Esophagus squamous epithelium (tissue), 4 donors: ENCODE measurements around the gene ROCK2.

ENCODE experiments used
- POLR2A ChIP-seq, 4 donors: fragments of 450-650 bp; IDR thresholded peaks; one replicate each; pipeline ENCODE4 v1.6.1; 2017; ENCODE audit warnings: antibody characterized with exemption in 4 of 4, mild to moderate bottlenecking in 4 of 4, moderate library complexity in 3 of 4
- TF ChIP-seq, protein P1 (sequence below), 6 experiments: fragments of 450-650 bp in 4 of 6; fragments of 200-600 bp in 2 of 6; sonication (generic) in 2 of 6; IDR thresholded peaks; one replicate each; pipeline ENCODE4 v1.5.1; 2016 to 2019; ENCODE audit warnings: antibody characterized with exemption in 6 of 6, mild to moderate bottlenecking in 4 of 6, moderate library complexity in 4 of 6

DNA sequence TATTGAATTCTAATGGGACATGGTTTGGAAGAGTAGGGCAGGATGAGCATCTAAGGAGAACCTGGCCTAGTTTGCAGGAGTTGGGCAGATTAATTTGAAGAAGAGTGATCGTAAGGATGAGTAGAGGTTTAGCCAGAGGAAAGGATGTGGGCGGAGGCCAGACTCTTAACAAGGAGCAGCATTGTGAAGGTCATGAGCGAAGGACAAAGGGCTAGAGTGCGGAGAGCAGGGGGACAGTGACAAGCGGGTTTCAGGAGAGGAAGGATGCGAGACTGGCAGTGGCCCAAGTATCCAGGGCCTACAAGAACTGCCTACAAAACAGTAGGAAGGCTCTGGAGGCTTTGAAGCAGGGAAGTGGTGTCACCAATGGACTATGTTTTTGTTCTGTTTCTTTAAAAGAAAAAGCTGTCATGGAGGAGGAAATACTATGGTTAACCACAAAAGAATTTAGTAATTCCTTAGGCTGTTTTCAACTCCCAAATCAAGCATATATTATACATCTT is 169.1 kb downstream of the ROCK2 start:
- TF ChIP-seq, protein P1, sequence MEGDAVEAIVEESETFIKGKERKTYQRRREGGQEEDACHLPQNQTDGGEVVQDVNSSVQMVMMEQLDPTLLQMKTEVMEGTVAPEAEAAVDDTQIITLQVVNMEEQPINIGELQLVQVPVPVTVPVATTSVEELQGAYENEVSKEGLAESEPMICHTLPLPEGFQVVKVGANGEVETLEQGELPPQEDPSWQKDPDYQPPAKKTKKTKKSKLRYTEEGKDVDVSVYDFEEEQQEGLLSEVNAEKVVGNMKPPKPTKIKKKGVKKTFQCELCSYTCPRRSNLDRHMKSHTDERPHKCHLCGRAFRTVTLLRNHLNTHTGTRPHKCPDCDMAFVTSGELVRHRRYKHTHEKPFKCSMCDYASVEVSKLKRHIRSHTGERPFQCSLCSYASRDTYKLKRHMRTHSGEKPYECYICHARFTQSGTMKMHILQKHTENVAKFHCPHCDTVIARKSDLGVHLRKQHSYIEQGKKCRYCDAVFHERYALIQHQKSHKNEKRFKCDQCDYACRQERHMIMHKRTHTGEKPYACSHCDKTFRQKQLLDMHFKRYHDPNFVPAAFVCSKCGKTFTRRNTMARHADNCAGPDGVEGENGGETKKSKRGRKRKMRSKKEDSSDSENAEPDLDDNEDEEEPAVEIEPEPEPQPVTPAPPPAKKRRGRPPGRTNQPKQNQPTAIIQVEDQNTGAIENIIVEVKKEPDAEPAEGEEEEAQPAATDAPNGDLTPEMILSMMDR (IDR thresholded peaks at IDR 0.05) = no peak
- TF ChIP-seq POLR2A (IDR thresholded peaks at IDR 0.05) = no peak
